Measurements from ENCODE around the gene ITGA4.

The ITGA4 gene

DNA sequence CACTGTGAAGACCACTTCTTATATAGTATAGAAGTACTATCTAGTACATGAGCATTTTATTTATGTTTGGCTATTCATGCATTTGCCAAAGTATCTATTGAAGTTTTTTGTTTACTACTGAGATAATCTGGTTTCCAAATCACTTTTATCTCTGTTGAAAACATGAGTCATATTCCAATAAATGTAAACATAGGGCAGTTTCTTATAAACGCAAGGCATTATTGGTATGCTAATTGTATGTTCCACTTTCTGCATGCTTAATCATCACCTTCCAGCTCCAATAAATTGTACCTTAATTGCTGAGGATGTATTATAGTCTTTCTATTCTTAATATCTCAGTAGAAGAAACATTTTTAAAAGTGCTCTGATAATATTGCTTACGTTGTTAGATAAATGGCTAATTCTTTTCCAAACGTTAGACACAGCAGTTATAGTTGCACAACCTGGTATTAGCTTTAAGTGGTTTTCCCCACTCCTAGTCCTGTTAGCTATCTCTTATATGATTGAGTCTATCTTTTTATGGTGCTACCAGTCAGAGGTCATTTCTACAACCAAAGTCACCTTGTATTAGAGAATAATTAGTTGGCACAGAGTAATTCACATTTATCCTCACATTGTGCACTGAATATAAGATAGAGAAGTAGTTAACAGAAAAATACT lies 17.2 kb downstream of the ITGA4 start:
- DNase-seq (ENCODE audit: extremely low read depth, low read depth): no peak
- TF ChIP-seq, protein P1, sequence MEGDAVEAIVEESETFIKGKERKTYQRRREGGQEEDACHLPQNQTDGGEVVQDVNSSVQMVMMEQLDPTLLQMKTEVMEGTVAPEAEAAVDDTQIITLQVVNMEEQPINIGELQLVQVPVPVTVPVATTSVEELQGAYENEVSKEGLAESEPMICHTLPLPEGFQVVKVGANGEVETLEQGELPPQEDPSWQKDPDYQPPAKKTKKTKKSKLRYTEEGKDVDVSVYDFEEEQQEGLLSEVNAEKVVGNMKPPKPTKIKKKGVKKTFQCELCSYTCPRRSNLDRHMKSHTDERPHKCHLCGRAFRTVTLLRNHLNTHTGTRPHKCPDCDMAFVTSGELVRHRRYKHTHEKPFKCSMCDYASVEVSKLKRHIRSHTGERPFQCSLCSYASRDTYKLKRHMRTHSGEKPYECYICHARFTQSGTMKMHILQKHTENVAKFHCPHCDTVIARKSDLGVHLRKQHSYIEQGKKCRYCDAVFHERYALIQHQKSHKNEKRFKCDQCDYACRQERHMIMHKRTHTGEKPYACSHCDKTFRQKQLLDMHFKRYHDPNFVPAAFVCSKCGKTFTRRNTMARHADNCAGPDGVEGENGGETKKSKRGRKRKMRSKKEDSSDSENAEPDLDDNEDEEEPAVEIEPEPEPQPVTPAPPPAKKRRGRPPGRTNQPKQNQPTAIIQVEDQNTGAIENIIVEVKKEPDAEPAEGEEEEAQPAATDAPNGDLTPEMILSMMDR (IDR thresholded peaks at IDR 0.05; ENCODE audit: low read depth, low read length): no peak

GRCh38 chr2:181483211-181483610 lies 26.0 kb downstream of the ITGA4 start:
- TF ChIP-seq, protein P1 (IDR thresholded peaks at IDR 0.05; ENCODE audit: low read depth, low read length): no peak
- DNase-seq (ENCODE audit: extremely low read depth, low read depth): no peak

DNA sequence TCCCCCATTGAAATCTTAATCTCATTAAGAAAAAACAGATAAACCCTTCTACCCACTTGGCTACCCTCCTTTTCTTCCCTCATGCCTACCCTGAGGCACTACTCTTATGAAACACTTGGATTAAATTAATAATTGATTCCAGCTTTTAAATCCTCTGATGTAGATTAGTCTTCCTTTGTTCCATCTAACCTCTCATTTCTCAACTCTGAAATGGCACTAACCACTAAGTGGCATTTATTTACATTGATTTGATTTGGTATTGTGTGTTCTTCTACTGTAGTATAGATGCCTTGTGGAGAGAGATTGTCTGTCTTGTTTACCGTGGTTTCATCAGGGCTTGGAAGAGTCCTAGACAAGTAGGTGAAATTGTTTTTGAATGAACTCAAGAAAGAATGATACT lies 26.7 kb downstream of the ITGA4 start:
- DNase-seq (ENCODE audit: extremely low read depth, low read depth): no peak
- TF ChIP-seq, protein P1 (IDR thresholded peaks at IDR 0.05; ENCODE audit: low read depth, low read length): no peak

- DNase-seq (ENCODE audit: extremely low read depth, low read depth): no peak
Observed at GRCh38 chr2:181484851-181485637, 27.9 kb downstream of the ITGA4 start.

GRCh38 chr2:181485638-181485946 lies 28.4 kb downstream of the ITGA4 start:
- TF ChIP-seq, protein P1 (IDR thresholded peaks at IDR 0.05; ENCODE audit: low read depth, low read length): no peak
- no peak for DNase-seq (ENCODE audit: extremely low read depth, low read depth)

More at GRCh38 chr2:181484851-181485637, 27.9 kb downstream of the ITGA4 start:
- TF ChIP-seq, protein P1 (IDR thresholded peaks at IDR 0.05; ENCODE audit: low read depth, low read length): no peak

DNA sequence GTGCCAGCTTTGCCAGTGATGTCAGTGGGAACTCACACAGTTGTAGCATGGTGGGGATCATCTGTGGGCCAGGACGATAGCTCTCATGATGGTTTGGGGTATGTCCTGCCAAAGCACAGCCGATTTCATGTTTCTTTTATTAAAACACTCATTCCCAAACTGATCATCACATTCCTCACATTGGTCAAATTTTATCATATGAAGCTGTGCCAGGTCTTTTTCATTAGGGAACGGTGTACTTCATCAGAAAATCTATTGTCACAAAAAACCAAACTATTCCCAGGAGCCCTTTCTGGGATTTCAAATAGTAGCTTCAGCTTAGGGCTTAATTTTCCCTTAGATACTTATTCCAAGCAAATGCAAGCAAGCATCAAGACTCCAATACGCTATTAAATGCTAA lies 42.0 kb downstream of the ITGA4 start:
- DNase-seq (ENCODE audit: extremely low read depth, low read depth): no peak
- TF ChIP-seq, protein P1 (IDR thresholded peaks at IDR 0.05; ENCODE audit: low read depth, low read length): no peak

GRCh38 chr2:181500201-181500600 lies 43.0 kb downstream of the ITGA4 start:
- TF ChIP-seq, protein P1 (IDR thresholded peaks at IDR 0.05; ENCODE audit: low read depth, low read length): no peak
- DNase-seq (ENCODE audit: extremely low read depth, low read depth): no peak
